Fibroblast of lung (primary cell): ENCODE data around the gene PCNT. TPM values are rescaled to one million over a fixed set of nuclear protein-coding genes. Genes with fewer than 3 reads are reported as not detected.

Experiments
- DNase-seq, 2 donors: peaks; one replicate each; pipeline versions ENCODE4 v3.0.0 to v3.0.0-alpha.2; 2010; ENCODE audit warnings: low read depth in 2 of 2
- H2AFZ ChIP-seq: 2 replicates; pipeline ENCODE4 v1.5.1; 2012; ENCODE audit warnings: low read length, control low read depth, inconsistent platforms
- H3K27ac ChIP-seq: 2 replicates; pipeline ENCODE4 v1.5.1; 2011; ENCODE audit warnings: low read length, control low read depth; ENCODE audit not compliant: insufficient read depth
- H3K27me3 ChIP-seq: 2 replicates; pipeline ENCODE4 v1.5.1; 2011; ENCODE audit warnings: mild to moderate bottlenecking, low read length; ENCODE audit not compliant: control insufficient read depth, insufficient read depth
- H3K36me3 ChIP-seq: 2 replicates; pipeline ENCODE4 v1.5.1; 2011; ENCODE audit warnings: low read length; ENCODE audit not compliant: control insufficient read depth, insufficient read depth
- H3K4me1 ChIP-seq: 2 replicates; pipeline ENCODE4 v1.5.1; 2011; ENCODE audit warnings: low read length; ENCODE audit not compliant: control insufficient read depth, insufficient read depth; ENCODE audit errors: extremely low read depth
- H3K4me2 ChIP-seq: 2 replicates; pipeline ENCODE4 v1.5.1; 2011; ENCODE audit warnings: low read length, control low read depth; ENCODE audit not compliant: insufficient read depth; ENCODE audit errors: extremely low read depth
- H3K4me3 ChIP-seq, 4 experiments: fragments of 200-600 bp in 1 of 4; sonication (generic) in 1 of 4; replicated peaks in 1 of 4; 2 replicates each; pipeline ENCODE4 v1.5.1; 2011 to 2016; ENCODE audit warnings: low read length in 4 of 4, low read depth in 3 of 4, mild to moderate bottlenecking in 3 of 4, control low read depth in 2 of 4, inconsistent platforms in 1 of 4, mixed read lengths in 1 of 4; ENCODE audit not compliant: insufficient read depth in 1 of 4; ENCODE audit errors: control extremely low read depth in 1 of 4
- H3K79me2 ChIP-seq: 2 replicates; pipeline ENCODE4 v1.5.1; 2012; ENCODE audit warnings: mild to moderate bottlenecking, low read length, inconsistent platforms; ENCODE audit not compliant: control insufficient read depth, insufficient read depth
- H3K9ac ChIP-seq: 2 replicates; pipeline ENCODE4 v1.5.1; 2011; ENCODE audit warnings: mild to moderate bottlenecking, low read length, control low read depth; ENCODE audit not compliant: insufficient read depth
- H3K9me3 ChIP-seq: 2 replicates; pipeline ENCODE4 v1.5.1; 2012; ENCODE audit warnings: low read depth, low read length; ENCODE audit not compliant: control insufficient read depth, insufficient read depth
- H4K20me1 ChIP-seq: 2 replicates; pipeline ENCODE4 v1.5.1; 2011; ENCODE audit warnings: low read length; ENCODE audit not compliant: control insufficient read depth, insufficient read depth; ENCODE audit errors: extremely low read depth
- CTCF ChIP-seq, 2 donors: IDR thresholded peaks in 1 of 2; conservative IDR thresholded peaks in 1 of 2; 1 replicate in 1 of 2; 2 replicates in 1 of 2; pipeline ENCODE4 v1.5.1; 2011 to 2012; ENCODE audit warnings: low read length in 2 of 2, control low read depth in 1 of 2, inconsistent platforms in 1 of 2, low read depth in 1 of 2, mild to moderate bottlenecking in 1 of 2
- EZH2 ChIP-seq: IDR thresholded peaks from 2 replicates; pipeline ENCODE4 v1.5.1; 2012; ENCODE audit warnings: low read length, control low read depth, mild to moderate bottlenecking; ENCODE audit errors: missing control alignments
- polyA plus RNA-seq, 2 donors: library from polyadenylated mRNA; depleted of rRNA in 1 of 2; stranded (reverse) in 1 of 2; unstranded in 1 of 2; fragments of >200 nt; gene quantifications; 2 replicates each; pipeline ENCODE4 v1.2.1, GENCODE V29; 2011 to 2012; ENCODE audit warnings: missing spikeins in 1 of 2
- total RNA-seq: library from RNA; depleted of rRNA; stranded (reverse); fragments of >200 nt; gene quantifications from 2 replicates; pipeline ENCODE4 v1.2.1, GENCODE V29; 2014

Gene PCNT
- total and polyA plus RNA-seq, 2 donors (not counting 1 experiment from before 2014, with no cell fraction given): 7.4 to 26.1 TPM

- no peaks in the 10 kb centered on the region for H3K9me3 ChIP-seq
- H3K27me3 ChIP-seq: no peaks in the 10 kb centered on the region
- H3K9ac ChIP-seq: no peak overlapping the region
- H3K4me2 ChIP-seq: no peak overlapping the region
- H3K27ac ChIP-seq: no peak overlapping the region
- TF ChIP-seq EZH2: no peak
- no peaks in the 10 kb centered on the region for H3K36me3 ChIP-seq
- H3K4me3 ChIP-seq: no peak overlapping the region
- H2AFZ ChIP-seq: no peak overlapping the region
- peaks cover 7% of the 10 kb centered on the region for H3K79me2 ChIP-seq
- DNase-seq: no peak
- H4K20me1 ChIP-seq: no peaks in the 10 kb centered on the region
- no peaks in the 10 kb centered on the region for H3K4me1 ChIP-seq
Observed at GRCh38 chr21:46474382-46474781, 150.4 kb downstream of the PCNT start.

GRCh38 chr21:46475296-46475695, 151.3 kb downstream of the PCNT start:
- TF ChIP-seq EZH2 (no peak), CTCF (conservative IDR thresholded peaks at IDR 0.05 in 1 of 2, IDR thresholded peaks at IDR 0.05 in 1 of 2; ENCODE audit: low read depth in 1 of 2, low read length in 2 of 2) (no peak)
- no peaks in the 10 kb centered on the region for H3K4me1 ChIP-seq
- H3K27me3 ChIP-seq: no peaks in the 10 kb centered on the region
- no peak overlapping the region for H3K4me2 ChIP-seq
- no peaks in the 10 kb centered on the region for H4K20me1 ChIP-seq
- H3K4me3 ChIP-seq: no peak overlapping the region
- no peak overlapping the region for H2AFZ ChIP-seq
- H3K9ac ChIP-seq: no peak overlapping the region
- peaks cover 7% of the 10 kb centered on the region for H3K79me2 ChIP-seq
- DNase-seq: no peak
- H3K27ac ChIP-seq: no peak overlapping the region
- H3K9me3 ChIP-seq: no peaks in the 10 kb centered on the region
- H3K36me3 ChIP-seq: no peaks in the 10 kb centered on the region

- Histone ChIP-seq H3K27me3 (no peaks in the 10 kb centered on the region), H3K9ac (no peak overlapping the region), H3K4me2 (no peak overlapping the region), H3K4me3 (no peak overlapping the region), H4K20me1 (no peaks in the 10 kb centered on the region), H3K36me3 (no peaks in the 10 kb centered on the region), H2AFZ (no peak overlapping the region), H3K4me1 (no peaks in the 10 kb centered on the region), H3K9me3 (no peaks in the 10 kb centered on the region), H3K79me2 (peaks cover 2% of the 10 kb centered on the region), H3K27ac (no peak overlapping the region)
- DNase-seq: peak; percentile 51 to 56
- no peak for TF ChIP-seq CTCF (conservative IDR thresholded peaks at IDR 0.05 in 1 of 2, IDR thresholded peaks at IDR 0.05 in 1 of 2; ENCODE audit: low read depth in 1 of 2, low read length in 2 of 2)
- no peak for TF ChIP-seq EZH2
Observed at GRCh38 chr21:46477765-46478164, 153.8 kb downstream of the PCNT start.
